HL-60/S4 treated with phorbol 12-myristate 13-acetate at 8.2 ng/mL for 4 days and 3 days (cell line): ENCODE measurements around the gene CHMP4B.

Experiments used
- in situ Hi-C: fragments of 300-500 bp; cut with MboI; formaldehyde crosslinking; loops from 2 replicates; pipeline ENCODE4 v1.15.0; 2022; ENCODE audit warnings: low sequenced_read_pairs

CHMP4B gene

DNA sequence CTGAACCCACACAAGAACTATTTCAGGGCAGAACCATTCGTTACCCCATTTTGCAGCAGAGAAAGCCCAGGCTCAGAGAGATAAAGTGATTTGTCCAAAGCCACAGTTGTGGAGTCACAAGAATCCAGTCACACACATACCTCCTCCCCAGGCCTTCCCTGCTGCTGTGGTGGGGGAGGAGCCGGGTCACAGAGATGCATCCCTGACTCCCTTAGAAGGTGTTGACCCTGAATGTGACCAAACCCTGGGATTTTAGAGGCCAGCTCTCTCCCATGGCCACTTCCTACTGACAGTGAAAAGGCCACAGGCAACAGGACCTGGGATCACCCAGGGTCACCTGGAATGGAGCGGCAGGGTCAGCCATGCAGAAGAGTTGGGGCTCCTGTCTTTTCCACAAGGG, 48.6 kb downstream of the CHMP4B start:
- in situ Hi-C loops: no loop called here

DNA sequence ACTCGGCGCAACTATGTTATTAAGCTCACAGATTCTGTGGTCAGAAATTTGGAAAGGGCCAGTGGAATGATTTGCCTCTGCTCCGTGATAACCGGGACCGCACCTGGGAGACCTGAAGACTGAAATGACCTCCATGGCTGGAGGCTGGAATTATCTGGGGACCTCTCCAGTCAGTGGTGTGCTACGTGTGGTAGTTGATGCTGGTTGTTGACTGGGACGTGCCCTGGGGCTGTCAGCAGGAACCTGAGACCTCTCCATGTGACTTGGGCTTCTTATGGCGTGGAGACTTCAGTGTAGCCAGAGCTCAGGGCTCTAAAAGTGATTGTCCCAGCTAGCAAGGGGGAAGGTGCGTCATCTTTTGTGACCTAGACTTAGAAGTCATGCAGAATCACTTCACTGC, 50.3 kb downstream of the CHMP4B start:
- in situ Hi-C loops: no loop called here

DNA sequence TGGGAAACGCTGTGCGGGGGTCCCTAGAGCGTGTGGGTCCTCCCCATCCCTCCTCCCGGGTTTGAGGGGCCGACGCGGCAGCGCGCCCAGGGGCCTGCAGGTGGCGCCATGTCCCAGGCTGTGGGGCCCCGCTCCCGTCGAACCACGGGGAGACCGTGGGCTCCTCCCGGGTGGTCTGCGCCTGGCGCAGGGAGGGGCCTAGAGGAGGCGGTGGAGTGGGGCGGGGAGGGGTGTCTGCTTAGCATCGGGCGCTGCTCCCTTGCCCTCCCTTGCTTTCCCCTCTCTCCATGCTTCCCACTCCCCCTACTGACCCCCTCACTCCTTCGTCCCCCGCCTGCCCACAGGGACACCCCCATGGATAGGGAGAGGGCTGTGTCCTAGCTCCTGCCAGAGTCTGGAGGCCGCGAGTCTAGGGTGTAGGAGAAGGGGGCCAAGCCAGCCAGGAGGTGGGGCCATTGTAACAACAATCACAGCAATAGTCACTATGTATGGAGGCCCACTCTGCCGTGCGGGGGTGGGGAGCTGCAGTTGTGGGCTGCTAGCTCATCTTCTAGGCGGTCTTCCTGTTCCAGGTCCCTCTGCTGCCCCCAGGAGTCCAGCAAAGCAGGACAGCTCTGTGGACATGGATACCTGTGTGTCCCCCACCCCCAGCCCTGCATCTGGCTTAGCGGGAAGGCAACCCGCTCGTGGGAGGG, 51.7 kb downstream of the CHMP4B start:
- in situ Hi-C loops: no loop called here

DNA sequence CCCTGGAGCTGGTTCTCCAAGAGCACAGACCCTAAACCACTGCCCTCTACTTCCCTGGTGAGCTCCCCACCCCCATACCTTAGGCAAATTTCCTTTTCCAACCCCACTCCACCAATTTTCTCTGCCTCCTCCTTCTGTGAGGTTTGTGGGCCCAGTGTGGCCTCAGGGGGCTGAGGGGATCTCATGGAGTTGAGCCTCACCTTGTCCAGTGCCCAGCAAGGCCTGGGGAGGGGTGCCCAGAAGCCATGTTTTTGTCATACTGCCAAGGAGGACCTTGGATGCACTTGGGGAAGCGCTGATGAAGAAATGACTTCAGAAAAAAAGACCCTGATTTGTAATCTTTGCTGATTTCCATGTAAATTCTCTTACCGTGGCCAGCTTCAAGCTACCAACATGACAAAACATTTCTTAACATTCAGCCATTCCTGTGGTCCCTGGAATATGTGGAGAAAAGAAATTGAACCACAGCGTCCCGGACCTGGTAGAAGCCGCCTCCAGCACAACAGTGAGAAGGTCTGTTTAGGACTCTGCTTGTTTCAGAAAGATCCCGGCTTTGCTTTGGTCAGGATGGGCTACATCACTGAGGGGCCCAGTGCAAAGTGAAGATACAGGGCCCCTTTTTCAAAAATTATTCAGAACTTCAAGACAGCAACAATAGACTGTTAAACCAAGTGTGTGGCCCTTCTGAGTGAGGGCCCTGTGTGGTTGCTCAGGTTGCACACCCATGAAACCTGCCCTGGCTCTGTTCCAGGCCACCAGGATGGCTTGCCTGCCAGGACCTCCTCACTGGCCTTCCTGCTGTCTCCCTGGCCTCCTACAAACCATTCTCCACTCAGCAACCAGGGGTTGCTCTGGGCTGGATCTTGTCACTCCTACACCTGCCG, 52.5 kb downstream of the CHMP4B start:
- in situ Hi-C loops: no loop called here

DNA sequence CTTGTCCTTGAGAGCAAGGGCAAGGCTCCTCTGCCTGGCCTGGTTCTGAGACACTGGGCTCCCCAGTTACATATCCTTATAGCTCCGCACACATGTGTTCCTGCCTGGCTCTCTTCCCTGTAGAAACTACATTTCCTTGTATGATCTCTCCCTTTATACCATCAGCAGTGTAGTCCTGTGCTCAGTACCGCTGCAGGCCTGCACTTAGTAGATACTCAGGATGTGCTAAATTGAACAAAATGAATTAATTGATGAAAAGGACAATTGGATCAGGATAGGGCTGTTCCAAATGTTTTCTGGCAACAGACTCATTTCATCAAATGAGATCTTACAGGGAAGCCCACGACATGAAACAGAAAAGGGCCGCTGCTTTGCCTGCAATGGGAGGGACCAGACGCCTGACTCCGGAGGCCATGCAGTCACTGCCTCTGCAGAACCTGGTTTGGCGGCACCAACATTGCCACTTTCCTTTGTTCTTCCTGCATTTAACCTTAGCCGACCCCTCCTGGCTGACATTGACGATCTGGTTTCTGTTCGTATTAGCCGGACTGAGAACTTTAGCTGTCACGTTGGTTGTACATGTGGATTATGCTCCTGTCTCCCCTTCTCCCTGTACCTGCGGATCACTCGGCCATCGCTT, 53.3 kb downstream of the CHMP4B start:
- in situ Hi-C loops: no loop called here

DNA sequence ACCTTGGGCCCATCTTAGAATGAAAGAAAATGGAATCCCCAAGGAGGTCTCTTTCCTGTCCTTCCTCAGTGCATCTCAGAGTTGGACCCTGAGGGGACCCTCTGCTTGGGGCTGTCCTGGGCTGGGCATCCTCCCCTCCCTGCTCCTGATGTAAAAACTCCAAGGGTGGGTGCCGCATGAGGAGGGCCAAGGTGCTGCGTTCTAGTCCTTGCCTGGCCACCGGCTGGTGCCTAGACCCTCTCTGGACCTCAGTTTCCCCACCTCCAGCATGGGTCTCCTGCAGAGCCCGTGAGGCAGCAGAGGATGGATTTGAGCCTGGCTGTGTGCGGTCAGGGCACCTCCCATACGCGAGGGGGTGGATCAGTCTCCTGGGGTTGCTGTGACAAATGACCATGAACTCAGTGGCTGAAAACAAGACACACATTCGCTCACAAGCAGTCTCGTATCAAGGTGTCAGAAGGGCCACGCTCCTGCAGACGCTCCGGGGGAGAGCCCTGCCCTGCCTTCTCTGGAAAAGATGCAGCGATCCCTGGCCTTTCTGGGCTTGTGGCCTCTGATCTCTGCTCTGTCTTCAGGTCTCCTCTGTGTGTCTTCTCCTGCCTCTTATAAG, 54.7 kb downstream of the CHMP4B start:
- in situ Hi-C loops: no loop called here

DNA sequence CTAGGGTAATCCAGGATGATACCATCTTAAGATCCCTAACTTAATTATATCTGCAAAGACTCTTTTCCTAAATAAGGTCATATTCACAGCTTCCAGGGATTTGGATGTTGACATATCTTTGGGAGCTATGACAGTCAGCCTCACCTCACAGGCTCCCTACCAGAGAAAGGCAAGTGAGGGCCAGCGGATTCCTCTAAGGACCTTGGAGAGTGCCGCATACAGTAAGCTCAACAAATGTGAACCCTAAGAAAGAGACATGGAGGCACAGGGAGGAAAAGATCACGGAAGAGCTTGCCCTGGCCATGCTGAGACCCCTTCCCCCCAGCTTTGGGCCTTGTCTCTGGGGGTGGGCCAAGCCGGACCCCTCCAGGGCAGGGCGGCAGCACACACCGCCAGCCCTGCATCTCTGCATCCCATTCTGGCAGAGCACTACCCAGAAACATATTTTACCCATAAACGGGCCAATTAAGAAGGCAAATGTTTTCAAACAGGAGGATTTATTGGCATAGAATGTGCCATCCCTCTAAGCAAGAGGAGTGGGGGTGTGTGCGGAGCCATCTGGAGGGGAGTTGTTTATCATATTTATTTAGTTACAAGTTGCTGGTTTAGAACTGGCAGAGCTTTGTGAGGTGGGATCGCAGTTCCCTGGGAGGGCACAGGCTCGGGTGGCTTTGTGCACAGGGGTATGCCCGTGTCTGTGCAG, 55.4 kb downstream of the CHMP4B start:
- in situ Hi-C loops: no loop called here

DNA sequence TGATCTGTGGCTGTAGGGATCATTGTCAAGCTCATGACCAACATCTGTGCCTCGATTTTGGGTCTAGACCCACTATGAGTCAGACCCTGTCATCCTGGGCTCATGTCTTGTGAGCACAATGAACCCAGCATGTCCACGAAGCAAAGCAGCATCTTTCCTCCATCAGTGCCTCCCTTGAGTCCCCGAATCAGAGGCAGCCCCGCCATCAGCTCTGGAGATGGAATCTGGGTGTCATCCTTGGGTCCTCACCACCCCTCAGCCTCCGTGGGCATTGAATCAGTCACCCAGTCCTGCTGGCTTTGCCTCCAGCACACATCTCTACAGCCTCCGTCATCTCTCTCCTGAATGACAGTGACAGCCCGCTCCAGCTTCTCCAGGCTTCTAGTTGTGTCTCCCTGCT, 56.9 kb downstream of the CHMP4B start:
- in situ Hi-C loops: no loop called here

DNA sequence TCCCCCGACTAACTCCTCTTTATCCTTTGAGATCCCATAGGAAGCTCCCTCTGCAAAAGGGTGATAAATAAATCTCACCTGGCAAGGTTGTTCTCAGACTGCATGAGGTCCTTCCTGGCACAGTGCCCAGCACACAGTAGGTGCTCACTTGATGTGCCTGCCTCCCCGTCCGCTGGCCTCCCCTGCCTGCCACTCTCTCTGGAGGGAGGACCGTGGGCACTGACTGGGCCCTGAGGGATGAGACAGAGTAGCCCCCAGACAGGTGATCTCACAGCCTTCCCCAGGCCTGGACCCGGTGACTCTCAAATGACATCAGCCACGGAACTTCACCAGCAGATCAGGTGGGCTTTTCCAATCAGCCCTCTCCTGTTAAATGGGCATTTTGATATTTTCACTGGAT, 57.4 kb downstream of the CHMP4B start:
- in situ Hi-C loops: no loop called here

DNA sequence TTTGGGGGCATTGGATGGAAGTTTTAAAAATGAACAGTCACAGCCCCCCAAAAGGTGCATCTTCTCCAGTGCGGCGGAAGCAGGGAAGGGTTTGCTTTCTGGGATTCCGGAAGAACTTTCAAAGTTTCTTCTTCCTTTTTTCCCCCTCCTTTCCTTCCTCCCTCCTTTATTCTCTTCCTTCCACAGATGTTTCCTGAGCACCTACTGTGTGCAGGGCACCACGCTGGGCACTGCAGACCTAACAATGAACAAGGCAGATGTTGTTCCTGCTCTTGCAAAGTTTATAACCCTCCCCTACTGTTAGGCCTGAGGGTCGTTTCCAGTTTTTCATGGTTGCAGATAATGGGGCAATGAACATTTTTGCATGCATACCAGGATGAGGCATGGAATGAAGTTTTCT, 58.1 kb downstream of the CHMP4B start:
- in situ Hi-C loops: no loop called here

DNA sequence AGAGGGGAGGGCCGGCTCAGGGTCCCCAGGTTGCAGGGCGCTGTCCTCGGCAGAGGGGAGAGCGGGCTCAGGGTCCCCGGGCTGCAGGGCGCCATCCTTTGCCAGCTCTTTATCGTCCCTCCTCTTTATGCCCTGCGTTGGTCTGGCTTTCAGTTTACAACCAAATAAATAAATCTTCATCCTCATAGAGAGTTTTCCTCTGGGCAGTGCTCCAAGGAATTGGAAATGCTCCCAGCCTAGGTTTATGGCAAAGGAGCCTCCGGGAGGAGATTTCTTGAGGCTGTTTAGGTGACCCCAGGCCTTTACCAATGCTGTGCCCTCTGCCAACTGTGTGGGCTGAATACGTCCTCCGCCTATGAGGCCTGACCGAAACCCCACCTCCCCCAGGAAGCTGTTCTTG, 60.2 kb downstream of the CHMP4B start:
- in situ Hi-C loops: no loop called here

DNA sequence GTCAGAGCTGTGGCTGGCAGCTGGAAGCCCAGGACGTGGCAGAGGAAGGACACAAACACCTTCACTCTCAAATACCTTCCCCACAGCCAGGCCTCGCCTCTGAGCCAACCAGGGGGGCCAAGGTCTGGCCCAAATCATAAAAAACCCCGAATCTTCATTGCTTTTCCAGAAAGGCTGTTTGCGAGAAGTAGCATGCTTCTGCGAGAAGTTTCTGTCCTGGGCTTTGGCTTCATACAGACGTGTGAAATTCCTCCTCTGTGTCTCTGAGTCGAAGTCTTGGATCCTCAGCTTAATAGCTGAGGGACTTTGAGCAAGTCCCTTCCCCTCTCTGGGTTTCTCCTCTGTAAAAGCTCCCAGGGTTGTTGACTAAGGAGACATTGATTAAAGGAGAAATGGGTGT, 63.0 kb downstream of the CHMP4B start:
- in situ Hi-C loops: no loop called here

DNA sequence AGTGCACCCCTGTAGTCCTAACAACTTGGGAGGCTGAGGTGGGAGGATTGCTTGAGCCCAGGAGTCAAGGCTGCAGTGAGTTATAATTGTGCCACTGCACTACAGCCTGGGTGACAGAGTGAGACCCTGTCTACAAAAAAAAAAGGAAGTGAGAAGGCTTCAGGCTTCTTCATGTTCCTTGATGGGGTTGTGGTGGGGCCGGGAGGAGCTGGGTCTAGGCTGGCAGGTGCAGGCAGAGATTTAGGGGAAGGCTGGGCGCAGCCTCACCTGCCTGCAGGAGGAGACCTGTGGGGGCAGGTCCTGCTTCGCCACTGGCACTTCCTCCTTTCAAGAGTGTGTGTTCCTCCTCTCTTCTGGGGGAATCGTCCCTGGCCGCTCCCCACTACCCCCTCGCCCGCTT, 63.9 kb downstream of the CHMP4B start:
- in situ Hi-C loops: no loop called here

DNA sequence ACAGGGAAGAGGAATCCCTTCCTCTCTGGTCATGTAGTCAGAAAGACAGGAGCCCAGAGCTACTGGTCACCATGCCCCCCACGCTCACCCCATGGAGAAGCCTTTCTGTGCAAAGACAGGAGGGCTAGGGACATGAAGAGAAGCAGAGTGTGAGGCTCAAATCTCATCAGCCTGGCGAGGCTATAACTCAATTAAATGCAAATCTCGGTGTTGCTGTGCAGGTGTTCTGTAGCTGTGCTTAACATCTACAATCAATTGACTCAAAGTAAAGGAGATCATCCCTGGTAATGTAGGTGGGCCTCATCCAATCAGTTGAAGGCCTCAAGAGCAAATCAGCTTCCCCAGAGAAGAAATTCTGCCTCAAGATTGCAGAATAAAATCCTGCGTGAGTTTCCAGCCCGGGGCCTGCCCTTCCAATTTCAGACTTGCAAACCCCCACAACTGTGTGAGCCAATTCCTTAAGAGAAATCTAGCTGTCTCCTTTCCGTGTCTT, 64.4 kb downstream of the CHMP4B start:
- in situ Hi-C loops: no loop called here

DNA sequence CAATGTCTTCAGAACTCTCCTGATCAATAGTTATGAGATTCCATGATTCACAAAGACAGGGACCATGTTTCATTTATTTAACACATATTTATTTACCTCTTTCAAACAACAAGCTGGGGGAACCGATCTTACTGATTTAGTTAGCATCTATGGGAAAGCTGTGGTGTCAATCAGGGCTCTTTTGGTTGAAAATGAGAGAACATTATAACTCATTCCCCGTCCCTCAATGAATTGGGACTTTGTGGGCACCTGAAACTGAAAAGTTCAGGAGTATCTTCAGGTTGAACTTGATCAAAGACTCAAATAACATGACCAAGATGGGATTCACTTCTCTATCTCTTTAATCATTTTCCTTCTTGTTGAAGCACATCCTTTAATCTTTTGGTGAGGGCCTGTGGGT, 67.4 kb downstream of the CHMP4B start:
- in situ Hi-C loops: no loop called here

DNA sequence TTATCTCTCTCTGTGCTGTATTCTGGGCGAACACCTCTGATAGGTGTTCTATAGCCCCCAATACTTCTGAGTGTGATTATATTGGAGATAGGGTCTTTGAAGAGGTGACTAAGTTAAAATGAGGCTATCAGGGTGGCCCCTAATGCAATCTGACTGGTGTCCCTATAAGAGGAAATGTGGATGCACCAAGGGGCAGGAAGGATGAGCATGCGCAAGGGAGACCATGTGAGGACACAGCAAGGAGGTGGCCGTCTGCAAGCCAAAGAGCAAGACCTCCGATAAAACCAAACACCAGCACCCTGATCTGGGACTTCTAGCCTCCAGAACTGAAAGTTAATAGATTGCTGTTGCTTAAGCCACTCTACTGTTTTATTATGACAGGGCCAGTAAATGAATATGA, 69.2 kb downstream of the CHMP4B start:
- in situ Hi-C loops: no loop called here

DNA sequence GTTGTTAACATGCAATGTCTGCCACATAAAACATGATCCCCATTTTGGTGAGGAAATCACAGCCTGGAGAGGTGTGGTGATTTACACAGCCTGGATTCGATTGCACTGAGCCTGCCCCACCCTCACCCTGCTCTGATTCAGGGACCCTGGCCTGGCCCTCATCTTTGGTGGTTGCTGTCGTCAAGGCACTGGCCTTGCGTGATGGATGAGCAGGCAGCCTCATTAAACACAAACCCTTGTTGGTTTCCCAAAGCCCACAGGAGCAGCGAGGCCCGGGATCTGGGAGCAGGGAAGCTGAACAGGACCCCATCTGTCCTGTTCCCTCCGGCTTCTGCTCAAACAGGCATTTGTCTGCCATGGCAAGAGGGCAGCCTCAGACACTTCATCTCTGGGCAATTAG, 70.8 kb downstream of the CHMP4B start:
- in situ Hi-C loops: no loop called here

DNA sequence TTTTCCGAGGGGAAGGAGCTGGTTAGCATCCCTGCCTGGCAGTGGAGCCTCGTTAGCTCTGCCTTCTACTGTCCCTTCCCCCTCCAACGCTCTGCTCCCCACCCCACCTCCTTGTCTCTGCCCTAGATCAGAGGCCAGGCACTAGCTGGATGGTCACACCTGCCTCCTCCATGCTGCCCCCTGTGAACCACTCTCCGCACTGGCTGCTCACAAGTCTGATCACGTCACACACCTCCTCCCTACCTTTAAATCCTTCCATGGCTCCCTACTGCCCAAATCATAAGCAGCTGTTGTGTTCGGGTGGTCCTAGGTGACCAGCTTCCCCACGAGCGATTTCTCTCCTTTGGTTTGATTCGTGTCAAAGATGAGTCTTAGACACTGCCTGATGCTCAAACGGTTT, 71.3 kb downstream of the CHMP4B start:
- in situ Hi-C loops: no loop called here

DNA sequence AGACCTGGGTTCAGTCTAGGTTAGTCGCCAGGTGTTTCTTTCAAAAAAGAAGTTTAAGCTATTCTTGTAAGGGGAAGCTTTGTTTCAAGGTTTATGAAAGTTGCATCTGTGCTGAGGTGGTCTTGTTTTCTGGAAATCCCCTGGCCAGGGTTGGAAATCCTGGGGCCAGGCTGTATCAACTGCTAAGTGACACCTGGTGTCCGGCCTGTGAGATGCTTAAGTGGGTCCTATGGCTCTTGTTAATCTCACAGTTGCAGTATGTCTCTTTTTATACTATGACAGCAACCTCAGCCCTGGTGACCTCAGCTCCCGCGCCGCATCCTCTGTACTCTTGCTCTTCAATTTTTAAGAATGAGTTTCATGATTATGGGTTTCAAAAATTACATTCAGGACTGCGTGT, 72.0 kb downstream of the CHMP4B start:
- in situ Hi-C loops: no loop called here

DNA sequence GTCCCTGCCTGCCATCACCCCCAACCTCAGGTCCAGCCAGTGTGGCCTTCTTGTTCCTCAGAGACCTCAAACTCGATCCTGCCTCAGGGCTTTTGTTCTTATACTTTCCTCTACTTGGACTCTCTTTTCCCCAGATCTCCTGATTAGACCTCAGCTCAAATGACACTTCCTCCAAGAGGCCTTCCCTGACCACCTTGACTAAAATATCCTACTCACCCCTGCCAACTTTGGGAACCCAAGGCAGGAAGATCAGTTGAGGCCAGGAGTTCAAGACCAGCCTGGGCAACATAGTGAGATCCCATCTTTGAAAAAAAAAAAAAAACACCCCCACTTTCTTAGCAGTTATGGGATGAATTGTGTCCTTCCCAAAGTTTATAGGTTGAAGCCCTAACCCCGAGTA, 73.5 kb downstream of the CHMP4B start:
- in situ Hi-C loops: no loop called here

DNA sequence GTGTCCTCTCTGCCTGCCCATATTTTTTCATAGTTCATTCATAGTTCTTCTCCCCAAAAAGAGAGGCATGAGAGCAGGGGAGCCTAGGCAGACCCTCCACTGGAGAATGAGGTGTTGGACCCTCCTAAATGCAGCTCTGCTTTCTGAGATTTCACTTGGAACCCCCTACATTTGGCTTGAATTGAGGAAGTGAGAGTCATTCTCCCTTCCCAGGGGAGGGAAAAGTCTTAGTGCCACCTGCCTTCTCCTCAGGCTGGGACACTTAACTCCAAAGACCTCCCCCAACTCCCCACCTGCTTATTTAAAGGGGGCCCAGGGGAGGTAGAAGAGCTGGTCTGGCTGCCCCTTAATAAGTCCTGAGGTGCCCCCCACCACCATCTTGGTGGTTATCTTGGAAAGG, 78.2 kb downstream of the CHMP4B start:
- in situ Hi-C loops: no loop called here
